ENCODE measurements around the gene DNAAF5.

- no peak for TF ChIP-seq CTCF (IDR thresholded peaks at IDR 0.05; ENCODE audit: poor library complexity)
- TF ChIP-seq EZH2 (IDR thresholded peaks at IDR 0.05; ENCODE audit: borderline replicate concordance): no peak
- TF ChIP-seq EZH2phosphoT487 (IDR thresholded peaks at IDR 0.05; ENCODE audit: low read depth, severe bottlenecking, unreplicated experiment): no peak
Measured at GRCh38 chr7:760006-760405, 33.5 kb downstream of the DNAAF5 start.
